ENCODE results near the gene NECAB2.
"Not testable (repeated sequence)": the region's sequence is repeated elsewhere in the genome, so short reads cannot be mapped to it uniquely, and the experiment has no call there.

Gene NECAB2

GRCh38 chr16:83936581-83937165, 31.4 kb upstream of the NECAB2 start:
- no peak for DNase-seq

- no peak for DNase-seq
Measured at GRCh38 chr16:83937267-83937666, 30.8 kb upstream of the NECAB2 start.

GRCh38 chr16:83937922-83938885, 29.8 kb upstream of the NECAB2 start:
- DNase-seq = no peak

- DNase-seq = no peak
Measured at GRCh38 chr16:83939266-83939855, 28.7 kb upstream of the NECAB2 start.

GRCh38 chr16:83940119-83940518, 27.9 kb upstream of the NECAB2 start:
- DNase-seq = no peak

GRCh38 chr16:83940630-83941378, 27.2 kb upstream of the NECAB2 start:
- DNase-seq = no peak

- DNase-seq = not testable (repeated sequence)
Measured at GRCh38 chr16:83941546-83941945, 26.5 kb upstream of the NECAB2 start.

GRCh38 chr16:83942074-83942473, 26.0 kb upstream of the NECAB2 start:
- DNase-seq = no peak

- DNase-seq = no peak
Measured at GRCh38 chr16:83942815-83943515, 25.1 kb upstream of the NECAB2 start.

GRCh38 chr16:83943516-83944050, 24.5 kb upstream of the NECAB2 start:
- DNase-seq = no peak

- no peak for DNase-seq
Measured at GRCh38 chr16:83945587-83945986, 22.5 kb upstream of the NECAB2 start.

GRCh38 chr16:83946154-83946780, 21.8 kb upstream of the NECAB2 start:
- no peak for DNase-seq

GRCh38 chr16:83946781-83947566, 21.1 kb upstream of the NECAB2 start:
- DNase-seq = no peak

- no peak for DNase-seq
Measured at GRCh38 chr16:83947642-83948234, 20.3 kb upstream of the NECAB2 start.

- DNase-seq = no peak
Measured at GRCh38 chr16:83948914-83949723, 18.9 kb upstream of the NECAB2 start.

GRCh38 chr16:83949724-83950001, 18.4 kb upstream of the NECAB2 start:
- no peak for DNase-seq

GRCh38 chr16:83950862-83951399, 17.1 kb upstream of the NECAB2 start:
- DNase-seq = not testable (repeated sequence)

GRCh38 chr16:83951544-83951943, 16.5 kb upstream of the NECAB2 start:
- no peak for DNase-seq

- DNase-seq = no peak
Measured at GRCh38 chr16:83952587-83952939, 15.5 kb upstream of the NECAB2 start.

All from NCI-H446 (cell line).